HG02588 (cell line): Measurements from ENCODE around the gene PPHLN1.
A peak's percentile ranks its signal among the peaks of the same experiment; 100 is the strongest.

Source experiments
- ATAC-seq: cut with Tn5 transposase; IDR thresholded peaks from one replicate; pipeline ENCODE4 v1.9.1; 2021; ENCODE audit warnings: mild to moderate bottlenecking, moderate library complexity; ENCODE audit not compliant: unreplicated experiment

The PPHLN1 gene

DNA sequence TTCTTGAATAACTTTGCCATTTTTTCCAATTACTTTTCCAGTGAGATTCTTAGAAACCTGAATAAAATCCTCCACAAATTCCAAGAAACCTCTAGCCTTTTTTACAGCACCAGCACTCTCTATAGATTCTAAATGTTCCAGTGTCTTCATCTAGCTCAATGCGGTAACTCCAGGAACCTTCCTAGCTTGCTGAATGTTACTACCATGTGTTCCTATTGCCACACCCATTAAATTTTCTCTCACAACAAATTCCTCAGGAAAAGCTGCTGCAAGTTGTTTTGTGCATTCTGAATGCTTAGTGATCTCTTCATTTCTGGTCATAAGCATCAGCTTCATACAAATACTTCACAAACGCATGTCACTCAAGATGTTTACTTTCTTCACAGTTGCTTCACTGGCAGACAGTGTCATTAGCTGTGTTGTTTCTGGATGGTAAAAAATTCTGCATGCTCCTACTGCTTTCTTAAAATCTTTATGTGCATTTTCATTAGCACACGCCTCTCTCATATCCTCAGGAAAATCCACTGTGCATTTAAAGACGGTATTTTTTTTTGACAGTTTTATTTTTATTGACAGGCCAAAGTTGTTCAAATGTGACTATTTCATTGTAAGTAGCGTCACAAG is 106.7 kb downstream of the PPHLN1 start:
- ATAC-seq, result no peak

DNA sequence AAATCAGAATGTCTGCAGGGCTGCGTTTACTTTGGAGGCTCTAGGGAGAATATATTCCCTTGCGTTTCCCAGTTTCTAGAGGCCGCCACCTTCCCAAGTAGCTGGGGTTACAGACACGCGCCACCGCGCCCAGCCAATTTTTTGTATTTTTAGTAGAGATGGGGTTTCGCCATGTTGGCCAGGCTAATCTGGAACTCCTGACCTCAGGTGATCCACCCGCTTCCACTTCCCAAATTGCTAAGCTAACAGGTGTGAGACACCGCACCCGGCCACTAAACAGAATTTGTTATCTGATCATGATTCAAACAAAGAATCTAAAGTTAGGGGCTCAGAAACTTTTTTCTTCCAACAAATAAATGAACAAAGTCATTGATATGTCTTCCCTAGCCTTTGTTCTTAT is 114.6 kb downstream of the PPHLN1 start:
- no peak for ATAC-seq

DNA sequence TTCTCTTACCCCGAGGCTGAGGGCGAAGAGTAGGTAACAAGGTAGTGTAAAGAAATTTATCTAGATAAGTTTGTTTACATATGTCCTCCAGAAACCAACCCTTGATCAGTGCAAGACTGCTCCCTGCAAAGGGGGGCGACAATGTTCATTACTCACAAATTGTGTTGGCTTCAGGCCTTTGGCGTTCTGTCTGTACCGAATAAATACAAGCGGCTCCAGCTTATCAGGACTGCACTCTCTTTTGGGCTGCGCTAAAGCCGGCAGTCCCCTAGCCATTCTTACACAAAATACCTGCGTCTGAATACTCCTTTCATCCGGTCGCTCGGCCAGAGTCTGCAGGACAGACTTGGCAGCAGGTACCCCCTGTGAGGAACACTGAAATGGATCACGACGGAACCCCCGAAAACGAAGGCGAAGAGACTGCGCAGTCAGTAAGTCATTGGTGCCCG is 116.4 kb downstream of the PPHLN1 start:
- no peak for ATAC-seq

DNA sequence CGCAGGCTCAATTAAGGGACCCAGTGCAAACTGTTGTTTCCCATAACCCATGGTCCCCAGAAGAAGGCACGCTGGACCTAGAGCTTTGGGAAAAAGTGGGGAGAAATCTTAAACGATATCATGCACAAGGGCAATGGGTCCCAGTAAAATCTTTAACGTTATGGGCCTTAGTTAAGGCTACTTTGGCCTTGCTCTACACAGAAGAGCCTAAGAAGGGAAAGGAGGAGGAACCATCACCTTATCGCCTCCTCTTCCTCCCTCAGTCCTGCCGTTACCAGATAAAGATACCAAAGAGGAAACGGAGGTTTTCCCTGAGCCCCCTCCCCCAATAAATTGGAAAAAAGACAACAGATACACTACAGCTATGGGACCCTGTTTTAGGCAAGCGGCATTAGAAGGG is 116.9 kb downstream of the PPHLN1 start:
- ATAC-seq, result no peak

DNA sequence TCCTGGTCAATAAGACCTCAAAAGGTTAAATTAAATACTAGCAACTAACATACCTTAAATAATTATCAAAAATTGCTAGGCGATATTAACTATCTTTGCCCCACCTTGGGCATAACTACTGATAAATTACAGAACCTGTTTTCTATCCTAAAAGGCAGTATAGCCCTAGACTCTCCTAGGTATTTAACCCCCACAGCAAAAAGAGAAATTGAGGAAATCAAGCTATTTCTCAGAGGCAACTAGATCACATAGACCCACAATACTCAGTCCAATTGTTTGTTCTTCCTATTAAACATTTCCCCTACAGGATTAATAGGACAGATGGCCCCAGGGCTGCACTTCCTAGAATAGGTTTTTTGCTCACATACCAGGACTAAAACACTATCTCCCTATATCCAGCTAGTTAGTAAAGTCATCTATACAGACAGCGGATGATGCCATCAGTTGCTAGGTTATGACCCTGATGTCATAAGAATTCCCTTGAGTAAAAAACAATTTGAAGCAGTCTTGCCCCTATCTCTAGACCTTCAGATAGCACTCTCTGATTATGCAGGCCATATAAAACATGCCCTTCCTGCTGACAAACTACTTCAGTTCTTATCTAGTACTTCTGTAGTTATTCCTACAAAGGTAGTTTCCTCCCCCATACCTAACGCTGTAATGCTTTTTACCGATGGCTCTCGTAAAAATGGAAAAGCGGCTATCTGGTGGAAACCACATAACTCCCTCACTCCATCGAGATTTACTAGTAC is 118.4 kb downstream of the PPHLN1 start:
- no peak for ATAC-seq

DNA sequence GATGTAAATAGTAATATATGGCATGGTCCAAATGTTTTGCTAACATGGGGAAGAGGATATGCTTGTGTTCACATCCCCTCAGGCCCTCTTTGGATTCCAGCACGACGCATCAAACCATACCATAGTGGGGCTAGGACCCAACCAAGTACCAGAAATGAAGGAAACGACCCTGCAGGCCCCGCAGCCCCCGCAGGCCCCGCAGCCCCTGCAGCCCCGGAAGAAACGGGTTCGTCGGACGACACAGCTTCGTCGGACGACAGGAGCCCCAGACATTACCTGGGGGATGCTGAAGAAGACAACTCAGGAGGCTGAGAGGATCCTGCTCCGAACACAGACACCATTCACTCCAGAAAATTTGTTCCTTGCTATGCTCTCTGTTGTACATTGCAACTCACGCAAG is 119.9 kb downstream of the PPHLN1 start:
- ATAC-seq, result no peak

DNA sequence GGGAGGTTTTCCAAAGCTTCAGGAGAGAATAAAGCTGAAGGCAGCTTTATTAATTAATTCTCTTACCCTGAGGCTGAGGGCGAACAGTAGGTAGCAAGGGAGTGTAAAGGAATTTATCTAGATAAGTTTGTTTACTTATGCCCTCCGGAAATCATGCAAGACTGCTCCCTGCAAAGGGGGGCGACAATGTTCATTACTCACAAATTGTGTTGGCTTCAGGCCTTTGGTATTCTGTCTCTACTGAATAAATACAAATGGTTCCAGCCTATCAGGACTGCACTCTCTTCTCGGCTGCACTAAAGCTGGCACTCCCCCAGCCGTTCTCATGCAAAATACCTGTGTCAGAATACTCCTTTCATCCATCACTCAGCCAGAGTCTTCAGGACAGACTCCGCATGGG is 120.8 kb downstream of the PPHLN1 start:
- ATAC-seq, result no peak

DNA sequence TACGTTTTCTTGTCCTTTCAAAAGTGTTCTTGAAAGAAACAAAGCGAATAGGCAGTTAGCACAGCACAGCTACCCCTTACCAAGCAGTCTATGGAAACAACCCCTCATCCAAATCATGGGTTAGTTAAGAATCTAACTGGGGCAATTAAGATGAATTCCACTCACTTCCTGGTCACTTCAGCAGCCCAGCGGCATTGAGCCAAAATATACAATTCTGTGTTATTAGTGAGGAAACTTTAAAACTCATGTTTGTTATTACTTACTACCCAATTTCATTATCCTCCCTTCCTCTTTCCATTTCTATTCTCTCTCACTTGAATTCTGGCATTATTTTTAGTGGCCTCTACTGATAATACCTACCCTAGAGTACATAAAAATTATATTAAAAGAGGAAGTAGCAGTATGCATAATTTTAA is 121.4 kb downstream of the PPHLN1 start:
- ATAC-seq, result no peak

DNA sequence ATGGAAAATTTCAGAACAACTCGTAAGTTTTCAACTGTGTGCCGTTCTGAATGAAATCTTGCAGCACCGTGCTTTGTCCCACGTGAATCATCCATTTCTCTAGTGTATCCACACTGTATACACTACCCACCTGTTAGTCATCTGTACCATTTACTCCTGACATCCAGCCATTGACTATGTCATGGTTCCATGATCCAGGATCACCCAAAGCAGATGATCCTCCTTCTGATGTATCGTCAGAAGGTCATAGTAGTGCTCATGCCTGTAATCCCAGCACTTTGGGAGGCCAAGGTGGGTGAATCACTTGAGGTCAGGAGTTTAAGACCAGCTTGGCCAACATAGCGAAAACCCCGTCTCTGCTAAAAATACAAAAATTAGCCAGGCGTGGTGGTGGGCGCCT is 122.9 kb downstream of the PPHLN1 start:
- no peak for ATAC-seq

DNA sequence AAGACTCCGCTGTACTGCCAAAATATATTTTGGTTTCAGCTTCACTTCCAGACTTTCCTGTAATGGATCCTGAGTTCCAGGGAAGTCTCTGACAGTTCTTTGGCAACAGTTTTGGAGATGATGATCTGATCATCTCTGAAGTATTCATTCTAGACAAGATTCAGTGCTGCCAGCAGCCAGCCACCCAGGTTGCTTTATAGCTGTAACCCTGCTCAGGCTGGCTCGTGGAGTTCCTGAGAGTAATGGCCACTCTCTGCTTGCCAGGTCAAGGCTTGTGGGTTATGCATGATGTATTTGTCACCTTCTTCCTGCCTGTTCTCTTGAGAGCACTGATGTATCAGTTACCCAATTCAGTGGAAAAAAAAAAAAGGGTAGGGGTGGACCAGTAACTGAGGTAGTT is 124.3 kb downstream of the PPHLN1 start:
- ATAC-seq, result no peak

DNA sequence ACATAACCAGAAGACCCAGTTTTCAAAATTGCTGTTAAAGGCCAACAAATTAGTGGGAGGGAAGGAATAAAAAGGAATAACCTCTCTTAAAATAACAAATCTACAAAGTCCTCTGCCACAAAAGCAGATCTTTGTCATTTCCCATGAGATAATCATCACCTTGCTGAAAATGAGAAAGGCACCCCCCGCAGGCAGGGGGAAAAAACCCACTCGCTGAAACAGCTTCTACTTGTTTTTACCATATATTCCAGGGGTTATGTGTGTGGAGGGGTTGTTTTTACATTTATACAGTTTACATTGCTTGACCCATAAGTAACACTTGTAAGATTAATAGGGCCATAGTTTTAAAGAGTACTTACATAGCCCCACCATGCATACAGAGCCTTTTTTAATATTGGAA is 132.6 kb downstream of the PPHLN1 start:
- ATAC-seq, result no peak

DNA sequence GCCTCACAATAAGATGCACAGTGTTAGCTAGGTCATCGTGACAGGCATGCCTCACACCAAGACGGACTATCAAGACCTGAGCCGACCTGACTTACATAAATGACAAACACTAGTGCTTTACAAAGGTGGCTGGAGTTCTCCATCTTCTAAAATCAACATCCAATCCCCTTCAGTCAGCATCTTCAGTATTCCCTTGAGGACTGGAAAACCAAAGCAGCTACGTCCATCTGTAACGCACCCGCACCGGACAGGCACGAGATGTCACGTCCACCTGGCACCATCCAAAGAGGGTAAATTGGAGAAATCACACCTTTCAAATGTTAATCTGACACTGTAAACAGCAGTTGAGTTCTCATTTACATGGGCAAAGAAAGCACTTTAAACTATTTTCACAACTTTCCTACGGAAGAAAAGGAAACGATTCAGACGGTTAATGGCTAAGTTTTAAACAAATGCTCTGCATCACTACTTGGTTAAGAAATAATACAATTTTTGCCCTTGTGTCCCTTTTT is 133.4 kb downstream of the PPHLN1 start:
- ATAC-seq, result no peak

DNA sequence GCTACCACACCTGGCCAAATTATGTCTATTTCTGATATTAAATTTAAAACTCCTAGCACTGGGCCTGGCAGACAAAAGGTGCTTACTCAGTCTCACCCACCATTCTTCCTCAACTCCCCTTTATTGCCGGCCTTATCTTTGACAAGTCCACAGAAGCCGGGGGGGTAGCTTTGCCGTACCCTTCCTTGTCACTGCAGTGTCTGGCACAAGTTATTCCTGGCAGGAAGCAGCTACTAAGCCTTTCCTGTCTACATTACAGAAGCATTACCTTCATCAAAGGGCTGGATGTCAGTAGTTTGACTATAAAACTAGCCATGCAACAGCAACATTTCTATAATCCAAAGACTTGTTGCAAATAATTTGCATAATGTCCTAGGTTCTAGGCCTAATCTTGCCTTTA is 136.5 kb downstream of the PPHLN1 start:
- no peak for ATAC-seq

DNA sequence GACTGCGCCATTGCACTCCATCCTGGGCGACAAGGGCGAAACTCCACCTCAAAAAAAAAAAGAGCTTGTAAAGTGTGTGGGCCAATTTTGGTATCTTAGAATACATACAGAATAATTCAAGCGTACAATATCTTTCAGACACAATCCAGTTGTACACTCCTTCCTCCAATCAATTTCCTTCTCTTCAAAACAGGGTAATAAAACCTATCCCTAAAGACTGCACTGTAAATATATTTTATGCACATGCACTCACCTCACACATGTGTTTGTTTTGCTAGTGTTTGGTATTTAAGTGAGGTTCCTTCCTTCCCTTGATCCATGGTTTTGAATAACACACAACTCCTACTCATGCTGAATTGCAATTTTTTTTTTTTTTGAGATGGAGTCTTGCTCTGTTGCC is 137.7 kb downstream of the PPHLN1 start:
- ATAC-seq, result no peak

DNA sequence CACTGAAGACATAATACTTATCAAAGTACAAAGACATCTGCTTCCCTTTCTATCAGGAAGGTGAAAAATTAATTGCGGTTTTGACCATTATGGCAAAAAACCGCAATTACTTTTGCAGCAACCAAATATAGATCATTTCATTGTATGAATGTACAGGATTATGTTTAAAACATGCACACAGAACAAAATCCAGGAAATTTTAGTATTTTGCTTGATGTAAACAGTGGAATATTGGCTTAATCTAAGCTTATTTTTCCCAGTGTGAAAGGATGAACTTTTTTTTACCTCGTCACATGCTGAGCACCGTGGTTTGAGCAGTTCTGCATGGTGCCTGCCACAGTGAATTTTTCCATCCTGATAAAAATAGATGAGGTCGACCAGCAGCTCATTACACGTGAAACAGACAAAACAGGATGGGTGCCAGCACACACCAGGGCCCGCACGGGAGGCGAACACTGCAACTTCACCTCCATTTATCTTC is 142.4 kb downstream of the PPHLN1 start:
- no peak for ATAC-seq

DNA sequence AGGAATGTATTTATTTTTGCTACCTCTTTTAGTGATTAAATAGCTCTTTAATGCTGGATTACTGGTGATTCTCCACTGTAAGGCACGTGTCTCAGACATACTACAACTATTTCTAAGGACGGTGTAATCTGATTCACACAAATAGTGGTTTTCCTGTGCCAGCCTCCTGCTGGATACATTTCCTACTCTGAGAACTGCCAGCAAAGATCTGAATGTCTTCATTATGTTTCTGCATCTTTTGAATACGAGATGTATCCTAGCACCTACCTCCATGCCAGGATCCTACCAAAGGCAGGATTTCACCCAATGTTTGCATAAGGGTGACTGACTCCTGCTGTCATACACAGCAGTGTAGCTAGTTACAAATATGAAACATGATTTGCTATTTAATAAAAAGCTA is 143.0 kb downstream of the PPHLN1 start:
- no peak for ATAC-seq

DNA sequence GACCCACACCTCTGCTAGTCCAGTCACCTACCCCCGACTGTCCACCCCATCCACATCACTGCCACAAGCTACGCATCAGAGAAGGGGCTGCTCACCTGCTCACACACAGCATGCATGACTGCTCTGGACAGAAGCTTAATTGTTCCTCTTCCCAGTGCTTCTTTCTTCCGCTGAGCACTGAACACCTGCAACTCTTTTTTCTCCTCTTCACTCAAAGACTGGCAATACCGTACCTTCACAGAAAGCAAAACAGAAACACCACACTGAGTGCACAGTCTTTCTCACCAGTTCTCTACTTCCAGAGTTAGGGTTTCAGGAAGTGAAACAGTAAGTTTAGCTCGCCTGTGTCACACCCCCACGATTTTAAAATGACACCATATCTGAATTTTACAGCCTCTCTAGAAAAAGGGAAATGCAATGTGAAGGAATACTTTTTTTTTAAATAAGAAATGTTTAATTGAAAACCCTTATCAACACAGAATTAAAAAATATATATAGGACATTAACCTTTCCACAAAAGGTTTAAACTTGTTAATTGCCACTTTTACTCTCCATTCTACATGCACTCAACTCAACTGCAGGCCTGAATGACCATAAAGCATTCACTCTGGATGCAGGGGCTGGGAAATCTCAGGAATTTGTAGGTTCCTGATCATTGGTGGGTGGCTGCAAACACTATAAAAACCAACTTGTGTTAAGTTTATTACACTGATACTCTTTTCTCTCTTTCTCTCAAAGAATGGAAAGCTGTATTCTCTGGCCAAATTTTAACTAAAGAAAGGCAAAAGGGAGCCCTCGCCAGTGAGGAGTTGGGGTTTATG is 143.6 kb downstream of the PPHLN1 start:
- ATAC-seq, result peak; percentile 98

DNA sequence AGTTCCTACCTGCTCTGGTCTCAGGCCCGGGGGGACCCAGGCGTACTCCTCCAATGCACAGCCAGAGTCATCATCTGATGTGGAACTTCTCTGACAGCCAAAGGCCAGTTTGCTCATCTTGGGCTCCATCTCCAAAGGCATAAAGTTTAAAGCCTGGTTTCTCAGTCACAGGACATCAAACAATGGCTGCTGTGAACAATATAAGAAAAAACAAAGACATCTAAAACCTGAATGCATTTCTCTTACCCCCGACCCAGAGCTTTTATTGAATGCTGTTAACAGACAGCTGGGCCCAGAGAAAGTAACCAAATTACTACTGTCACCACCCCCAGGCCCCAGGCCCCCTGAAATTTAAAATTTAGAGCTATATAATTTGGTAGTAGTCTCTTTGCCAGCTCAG is 146.4 kb downstream of the PPHLN1 start:
- no peak for ATAC-seq

DNA sequence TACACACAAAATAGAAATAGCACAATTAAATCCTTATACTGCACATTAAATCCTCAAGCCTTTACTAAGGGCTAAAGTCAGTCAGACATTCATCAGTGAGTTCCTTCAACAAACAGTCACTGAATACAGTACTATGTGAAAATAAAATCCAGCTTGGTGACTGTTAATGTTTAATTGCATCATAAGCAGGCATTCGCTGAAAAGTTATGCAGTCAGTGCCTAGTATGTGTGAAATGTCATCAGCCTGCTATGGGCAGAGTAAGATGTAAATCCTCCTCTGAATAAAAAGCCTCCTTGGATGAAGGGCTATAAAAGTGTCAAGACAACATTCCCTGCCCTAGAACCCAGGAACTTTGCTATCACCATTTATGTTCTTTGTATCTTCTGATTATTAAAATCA is 147.2 kb downstream of the PPHLN1 start:
- ATAC-seq, result no peak

DNA sequence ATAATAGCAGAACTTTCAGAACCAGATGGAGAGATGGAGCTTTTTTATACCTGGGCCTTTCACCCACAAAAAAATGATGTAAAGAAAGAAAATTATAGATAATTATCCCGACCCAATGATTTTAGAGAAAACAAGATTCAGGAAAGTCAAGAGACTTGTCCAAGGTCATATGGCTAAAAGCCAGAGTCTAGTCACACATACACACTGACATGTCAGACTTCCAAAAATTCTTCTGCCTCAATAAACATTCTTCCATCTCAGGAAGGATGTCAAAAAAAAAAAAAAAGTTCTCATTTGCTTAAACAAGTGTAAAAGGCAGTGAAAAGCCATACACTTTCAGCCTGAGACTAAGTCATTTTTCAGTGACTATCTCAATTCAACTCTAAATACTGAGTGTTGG is 147.6 kb downstream of the PPHLN1 start:
- ATAC-seq, result no peak

DNA sequence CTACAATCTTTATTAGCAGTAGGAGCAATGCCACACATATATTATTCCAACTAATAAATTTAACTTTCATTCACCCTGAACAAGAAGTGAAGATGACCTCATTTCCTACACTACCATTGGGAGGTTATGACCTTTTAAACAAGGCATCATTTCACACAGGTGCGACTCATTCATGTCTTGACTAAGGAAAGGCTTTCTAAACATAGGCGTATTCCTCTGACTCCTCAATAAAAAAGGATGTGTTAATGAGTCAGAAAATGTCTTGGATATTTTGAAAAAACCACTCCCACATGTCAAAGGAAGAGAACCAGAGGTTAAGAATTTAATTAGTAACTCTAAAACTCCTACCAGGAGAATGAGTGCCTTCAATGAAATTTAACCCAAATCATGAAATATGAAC is 148.4 kb downstream of the PPHLN1 start:
- ATAC-seq, result no peak

DNA sequence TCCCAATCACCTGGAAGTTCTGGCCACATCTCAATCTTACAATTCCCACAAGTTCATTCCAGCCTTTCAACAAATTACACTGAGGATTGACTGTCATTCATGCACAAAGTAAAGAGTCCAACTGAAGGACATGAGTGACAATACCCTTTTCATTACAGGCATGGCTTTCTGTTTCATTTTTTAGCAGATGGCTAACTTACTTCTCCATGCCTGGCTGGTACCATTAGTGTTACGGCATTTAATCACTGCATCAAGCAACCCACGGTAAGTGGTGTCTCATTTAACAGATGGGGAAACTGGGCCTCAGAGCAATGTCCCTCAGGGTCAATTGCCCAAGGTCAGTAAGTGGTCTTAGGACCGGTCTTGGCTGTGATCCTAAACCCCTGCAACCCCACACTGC is 149.1 kb downstream of the PPHLN1 start:
- peak; percentile 38 for ATAC-seq
